GM12875 (cell line): Measurements from ENCODE around the gene TRPC3.
A peak's percentile ranks its signal among the peaks of the same experiment; 100 is the strongest.

ENCODE experiments used
- H3K4me3 ChIP-seq: one replicate; pipeline ENCODE4 v1.5.1; 2011; ENCODE audit warnings: low read depth, low read length, control low read depth
- CTCF ChIP-seq: IDR thresholded peaks from 2 replicates; pipeline ENCODE4 v1.5.1; 2011; ENCODE audit warnings: low read depth, mild to moderate bottlenecking, control low read depth, inconsistent platforms, low read length, moderate library complexity, borderline replicate concordance; ENCODE audit not compliant: insufficient read depth

TRPC3 gene

DNA sequence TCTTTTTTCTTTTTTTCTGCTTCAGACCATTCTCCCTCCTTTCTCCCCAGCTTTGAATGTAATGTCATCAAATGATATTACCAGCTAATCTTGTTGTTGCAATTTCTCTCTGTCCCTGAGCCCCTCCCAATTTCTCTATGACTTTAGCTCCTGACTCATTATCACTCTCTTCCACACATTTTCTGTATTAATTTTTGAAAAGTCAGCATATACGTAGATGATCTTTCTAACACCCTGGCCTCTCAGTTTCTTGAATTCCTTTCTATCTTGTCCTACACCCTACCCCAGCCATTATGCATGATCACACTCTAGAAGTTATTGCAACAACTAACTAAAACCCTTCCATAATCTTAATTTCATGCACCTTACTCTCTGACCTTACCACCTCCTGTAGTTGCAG lies 13.1 kb upstream of the TRPC3 start:
- no peak for TF ChIP-seq CTCF
- no peak overlapping the region for H3K4me3 ChIP-seq

- TF ChIP-seq CTCF: no peak
- no peak overlapping the region for H3K4me3 ChIP-seq
Measured at GRCh38 chr4:121960818-121961217, 9.0 kb upstream of the TRPC3 start.

- H3K4me3 ChIP-seq: no peak overlapping the region
- TF ChIP-seq CTCF: no peak
Measured at GRCh38 chr4:121958777-121959176, 6.9 kb upstream of the TRPC3 start.

- no peak for TF ChIP-seq CTCF
- no peak overlapping the region for H3K4me3 ChIP-seq
Measured at GRCh38 chr4:121957266-121957665, 5.4 kb upstream of the TRPC3 start.

GRCh38 chr4:121953860-121954259 lies 2.0 kb upstream of the TRPC3 start:
- no peak overlapping the region for H3K4me3 ChIP-seq
- TF ChIP-seq CTCF: no peak

GRCh38 chr4:121952290-121952689 lies 430 bp upstream of the TRPC3 start:
- TF ChIP-seq CTCF: no peak
- no peak overlapping the region for H3K4me3 ChIP-seq

DNA sequence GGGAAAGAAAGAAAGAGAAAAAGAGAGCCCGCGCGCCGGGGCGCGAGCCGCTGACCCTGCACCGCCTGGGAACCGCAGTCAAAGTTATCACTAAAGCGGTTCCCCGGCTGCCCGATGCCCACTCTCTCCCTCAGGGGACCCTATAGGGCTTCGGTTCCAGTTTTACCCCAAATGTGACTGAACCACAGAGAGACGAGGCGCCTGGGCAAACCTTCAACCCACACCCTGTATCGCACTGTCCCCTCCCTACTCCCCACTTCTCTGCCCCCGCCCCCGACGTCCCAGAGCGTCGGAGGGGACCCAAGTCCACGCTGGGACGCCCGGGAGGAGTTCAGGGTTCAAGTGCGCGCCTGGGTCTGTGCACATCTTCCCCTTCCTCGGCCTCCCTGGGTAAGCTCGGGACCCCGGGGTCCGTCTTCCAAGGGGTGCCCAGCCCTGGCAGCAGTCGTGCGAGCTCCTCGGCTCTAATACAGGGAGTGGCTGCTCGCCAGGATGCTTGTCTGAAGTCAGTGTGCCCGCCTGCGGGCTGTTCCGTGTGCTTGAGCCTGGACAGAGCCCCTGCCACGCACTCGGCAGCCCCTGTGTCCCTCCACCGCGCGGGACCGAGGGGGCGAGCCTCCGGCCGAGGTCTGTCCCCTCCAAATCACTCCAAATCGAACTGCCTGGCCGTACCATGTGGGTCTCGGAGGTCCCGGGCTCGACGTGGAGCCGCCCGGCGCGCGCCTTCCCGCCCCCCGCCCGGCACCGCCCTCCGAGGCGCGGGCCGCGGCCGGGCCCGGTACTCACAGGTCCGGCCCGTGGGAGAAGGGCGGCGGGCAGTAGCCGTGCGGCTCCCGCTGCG lies 960 bp downstream of the TRPC3 start:
- peak overlapping the region; percentile 50 for H3K4me3 ChIP-seq
- TF ChIP-seq CTCF: no peak
